HCT116 (cell line): ENCODE data around the gene SSH2.

Experiments
- ATF3 ChIP-seq: IDR thresholded peaks from 2 replicates; pipeline ENCODE4 v1.6.1; 2012
- CBX3 ChIP-seq: IDR thresholded peaks from 2 replicates; pipeline ENCODE4 v1.6.1; 2012; ENCODE audit warnings: low read depth
- CTCF ChIP-seq, 3 experiments: fragments of 200-600 bp in 1 of 3; sonication (generic) in 1 of 3; IDR thresholded peaks in 2 of 3; conservative IDR thresholded peaks in 1 of 3; 2 replicates each; pipeline ENCODE4 v1.5.1; 2012 to 2017; ENCODE audit warnings: low read depth in 2 of 3, low read length in 2 of 3, antibody characterized with exemption in 1 of 3, borderline replicate concordance in 1 of 3, control low read depth in 1 of 3, mild to moderate bottlenecking in 1 of 3, mixed read lengths in 1 of 3, mixed run types in 1 of 3, moderate library complexity in 1 of 3; ENCODE audit not compliant: insufficient read depth in 1 of 3
- EZH2 ChIP-seq: fragments of 200-600 bp; sonication (generic); IDR thresholded peaks from 2 replicates; pipeline ENCODE4 v1.6.1; 2017; ENCODE audit warnings: antibody characterized with exemption, mixed run types
- FOSL1 ChIP-seq: IDR thresholded peaks from 2 replicates; pipeline ENCODE4 v1.6.1; 2012; ENCODE audit warnings: low read depth
- POLR2A ChIP-seq: IDR thresholded peaks from 2 replicates; pipeline ENCODE4 v1.7.0; 2011; ENCODE audit warnings: borderline replicate concordance; ENCODE audit not compliant: insufficient read depth, insufficient read length; ENCODE audit errors: extremely low read depth
- POLR2AphosphoS5 ChIP-seq: IDR thresholded peaks from 2 replicates; pipeline ENCODE4 v1.6.1; 2011; ENCODE audit warnings: mild to moderate bottlenecking, low read depth, low read length, moderate library complexity
- RAD21 ChIP-seq: IDR thresholded peaks from 2 replicates; pipeline ENCODE4 v1.6.1; 2012; ENCODE audit warnings: low read depth, mild to moderate bottlenecking
- REST ChIP-seq: IDR thresholded peaks from 2 replicates; pipeline ENCODE4 v1.6.1; 2012; ENCODE audit warnings: low read depth
- SP1 ChIP-seq: IDR thresholded peaks from 2 replicates; pipeline ENCODE4 v1.6.1; 2012; ENCODE audit warnings: low read depth
- SRF ChIP-seq: IDR thresholded peaks from 2 replicates; pipeline ENCODE4 v1.6.1; 2012; ENCODE audit warnings: low read depth
- TCF7L2 ChIP-seq: IDR thresholded peaks from 2 replicates; pipeline ENCODE4 v1.7.0; 2011; ENCODE audit warnings: borderline replicate concordance, inconsistent platforms; ENCODE audit not compliant: insufficient read depth, insufficient read length; ENCODE audit errors: extremely low read depth
- YY1 ChIP-seq: IDR thresholded peaks from 2 replicates; pipeline ENCODE4 v1.6.1; 2011; ENCODE audit warnings: low read length, low read depth, moderate library complexity, mild to moderate bottlenecking; ENCODE audit not compliant: insufficient replicate concordance; ENCODE audit errors: extremely low read depth
- ZNF274 ChIP-seq: fragments of 200-500 bp; sonication (Bioruptor generic); IDR thresholded peaks from 2 replicates; pipeline ENCODE4 v1.6.1; 2014; ENCODE audit warnings: mild to moderate bottlenecking, low read depth, low read length, inconsistent platforms

- TF ChIP-seq CTCF (IDR thresholded peaks at IDR 0.05 in 2 of 3, conservative IDR thresholded peaks at IDR 0.05 in 1 of 3; ENCODE audit: borderline replicate concordance in 1 of 3, insufficient read depth in 1 of 3, low read depth in 2 of 3, low read length in 2 of 3) (no peak), POLR2A (no peak), ZNF274 (no peak), ATF3 (no peak), RAD21 (no peak), POLR2AphosphoS5 (no peak), YY1 (no peak), FOSL1 (no peak), EZH2 (no peak), TCF7L2 (no peak), CBX3 (no peak), SP1 (no peak), REST (no peak), SRF (no peak)
Observed at GRCh38 chr17:29613352-29613837, 316.6 kb downstream of the SSH2 start.
